ENCODE results near the gene HGD. TPM values are rescaled to one million over a fixed set of nuclear protein-coding genes. Genes with fewer than 3 reads are reported as not detected.

The HGD gene
- total RNA-seq, 2 donors from 2014 or later: 14.2 to 14.3 TPM

DNA sequence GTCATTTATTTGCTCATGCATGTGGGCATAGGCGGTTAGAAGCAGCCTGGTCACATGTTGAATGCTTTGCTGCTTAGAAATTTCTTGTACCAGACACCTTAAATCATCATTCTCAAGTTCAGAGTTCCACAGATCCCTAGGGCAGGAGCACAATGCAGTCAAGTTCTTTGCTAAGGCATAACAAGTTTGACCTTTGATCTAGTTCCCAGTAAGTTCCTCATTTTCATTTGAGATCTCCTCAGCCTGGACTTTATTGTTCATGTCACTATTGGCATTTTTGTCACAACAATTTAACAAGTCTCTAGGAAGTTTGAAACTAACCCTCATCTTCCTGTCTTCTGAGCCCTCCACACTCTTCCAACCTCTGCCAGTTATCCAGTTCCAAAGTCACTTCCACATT, 22.8 kb downstream of the HGD start:
- H3K27ac ChIP-seq: no peak overlapping the region
- intact Hi-C loops (cut with DNase I): no loop called here
- H3K27me3 ChIP-seq: no peaks in the 10 kb centered on the region
- no peak overlapping the region for H3K4me3 ChIP-seq
- TF ChIP-seq POLR2A (IDR thresholded peaks at IDR 0.05): no peak
- no peak for TF ChIP-seq CTCF (IDR thresholded peaks at IDR 0.05)
- no peaks in the 10 kb centered on the region for H3K9me3 ChIP-seq
- no peak for DNase-seq
- WGBS, 2 donors: 94 to 97% methylated on average over 1 of the region's 1 CpG
- H3K36me3 ChIP-seq (replicated peaks in 1 of 2; ENCODE audit: insufficient read depth in 1 of 2, low read depth in 2 of 2): no peaks in the 10 kb centered on the region
- H3K4me1 ChIP-seq: peaks cover 11% of the 10 kb centered on the region
- ATAC-seq: no peak

GRCh38 chr3:120652896-120653545, 29.0 kb downstream of the HGD start:
- H3K4me1 ChIP-seq: peaks cover 14% of the 10 kb centered on the region
- TF ChIP-seq CTCF (IDR thresholded peaks at IDR 0.05): no peak
- no peak for TF ChIP-seq POLR2A (IDR thresholded peaks at IDR 0.05)
- H3K4me3 ChIP-seq: no peak overlapping the region
- H3K9me3 ChIP-seq: no peaks in the 10 kb centered on the region
- DNase-seq (peak; percentile 29 to 66 (median 33)), ATAC-seq (no peak)
- intact Hi-C loops (cut with DNase I): no loop called here
- no peaks in the 10 kb centered on the region for H3K27me3 ChIP-seq
- no peaks in the 10 kb centered on the region for H3K36me3 ChIP-seq (replicated peaks in 1 of 2; ENCODE audit: insufficient read depth in 1 of 2, low read depth in 2 of 2)
- H3K27ac ChIP-seq: no peak overlapping the region
- WGBS, 2 donors: 30 to 31% methylated on average over 5 of the region's 5 CpGs

GRCh38 chr3:120652281-120652680, 29.8 kb downstream of the HGD start:
- H3K27me3 ChIP-seq: no peaks in the 10 kb centered on the region
- WGBS, 2 donors: 89 to 94% methylated on average over 3 of the region's 3 CpGs
- TF ChIP-seq POLR2A (IDR thresholded peaks at IDR 0.05): no peak
- TF ChIP-seq CTCF (IDR thresholded peaks at IDR 0.05): no peak
- H3K9me3 ChIP-seq: no peaks in the 10 kb centered on the region
- no peak overlapping the region for H3K27ac ChIP-seq
- H3K36me3 ChIP-seq (replicated peaks in 1 of 2; ENCODE audit: insufficient read depth in 1 of 2, low read depth in 2 of 2): no peaks in the 10 kb centered on the region
- intact Hi-C loops (cut with DNase I): no loop called here
- DNase-seq (no peak), ATAC-seq (no peak)
- no peak overlapping the region for H3K4me3 ChIP-seq
- peaks cover 14% of the 10 kb centered on the region for H3K4me1 ChIP-seq

DNA sequence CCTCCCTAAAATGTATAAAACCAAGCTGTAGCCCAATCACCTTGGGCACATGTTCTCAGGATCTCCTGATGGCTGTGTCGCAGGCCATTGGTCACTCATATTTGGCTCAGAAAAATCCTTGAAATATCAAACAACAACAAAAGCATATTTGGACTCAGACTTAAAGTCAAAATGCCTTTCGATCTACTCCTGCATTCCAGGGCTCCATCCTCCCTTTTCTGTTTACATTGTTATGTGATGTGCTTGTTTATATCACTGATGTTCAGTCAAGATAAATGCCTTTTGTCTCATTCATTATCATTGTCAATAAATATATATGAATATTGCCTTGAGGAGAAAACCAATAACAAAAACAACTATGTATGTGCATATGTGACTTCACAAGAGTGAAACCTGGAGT, 31.7 kb downstream of the HGD start:
- 70 to 78% methylated on average over 2 of the region's 2 CpGs for WGBS, 2 donors
- TF ChIP-seq CTCF (IDR thresholded peaks at IDR 0.05) (no peak), POLR2A (IDR thresholded peaks at IDR 0.05) (no peak)
- no peak overlapping the region for H3K27ac ChIP-seq
- no peaks in the 10 kb centered on the region for H3K36me3 ChIP-seq (replicated peaks in 1 of 2; ENCODE audit: insufficient read depth in 1 of 2, low read depth in 2 of 2)
- no peaks in the 10 kb centered on the region for H3K9me3 ChIP-seq
- H3K27me3 ChIP-seq: no peaks in the 10 kb centered on the region
- intact Hi-C loops (cut with DNase I): no loop called here
- ATAC-seq (no peak), DNase-seq (no peak)
- no peak overlapping the region for H3K4me3 ChIP-seq
- peaks cover 14% of the 10 kb centered on the region for H3K4me1 ChIP-seq

GRCh38 chr3:120649830-120650233, 32.2 kb downstream of the HGD start:
- intact Hi-C loops (cut with DNase I): no loop called here
- Histone ChIP-seq H3K4me1 (peaks cover 14% of the 10 kb centered on the region), H3K9me3 (no peaks in the 10 kb centered on the region), H3K27me3 (no peaks in the 10 kb centered on the region), H3K36me3 (replicated peaks in 1 of 2; ENCODE audit: insufficient read depth in 1 of 2, low read depth in 2 of 2) (no peaks in the 10 kb centered on the region), H3K4me3 (no peak overlapping the region), H3K27ac (no peak overlapping the region)
- DNase-seq: no peak
- WGBS, 2 donors: 53 to 55% methylated on average over 3 of the region's 3 CpGs
- ATAC-seq: no peak
- TF ChIP-seq POLR2A (IDR thresholded peaks at IDR 0.05) (no peak), CTCF (IDR thresholded peaks at IDR 0.05) (no peak)
